DOHH2 (cell line): ENCODE results near the gene SIVA1.

Source experiments
- EZH2phosphoT487 ChIP-seq: fragments of 200-600 bp; sonication (generic); IDR thresholded peaks from 2 replicates; pipeline ENCODE4 v1.6.1; 2017; ENCODE audit warnings: borderline replicate concordance, mild to moderate bottlenecking, antibody characterized with exemption, low read length, moderate library complexity, mixed read lengths
- TF ChIP-seq, protein P1 (sequence below): fragments of 200-600 bp; sonication (generic); IDR thresholded peaks from one replicate; pipeline ENCODE4 v1.5.1; 2014; ENCODE audit warnings: antibody characterized with exemption, mild to moderate bottlenecking, low read depth, low read length; ENCODE audit not compliant: poor library complexity, severe bottlenecking

DNA sequence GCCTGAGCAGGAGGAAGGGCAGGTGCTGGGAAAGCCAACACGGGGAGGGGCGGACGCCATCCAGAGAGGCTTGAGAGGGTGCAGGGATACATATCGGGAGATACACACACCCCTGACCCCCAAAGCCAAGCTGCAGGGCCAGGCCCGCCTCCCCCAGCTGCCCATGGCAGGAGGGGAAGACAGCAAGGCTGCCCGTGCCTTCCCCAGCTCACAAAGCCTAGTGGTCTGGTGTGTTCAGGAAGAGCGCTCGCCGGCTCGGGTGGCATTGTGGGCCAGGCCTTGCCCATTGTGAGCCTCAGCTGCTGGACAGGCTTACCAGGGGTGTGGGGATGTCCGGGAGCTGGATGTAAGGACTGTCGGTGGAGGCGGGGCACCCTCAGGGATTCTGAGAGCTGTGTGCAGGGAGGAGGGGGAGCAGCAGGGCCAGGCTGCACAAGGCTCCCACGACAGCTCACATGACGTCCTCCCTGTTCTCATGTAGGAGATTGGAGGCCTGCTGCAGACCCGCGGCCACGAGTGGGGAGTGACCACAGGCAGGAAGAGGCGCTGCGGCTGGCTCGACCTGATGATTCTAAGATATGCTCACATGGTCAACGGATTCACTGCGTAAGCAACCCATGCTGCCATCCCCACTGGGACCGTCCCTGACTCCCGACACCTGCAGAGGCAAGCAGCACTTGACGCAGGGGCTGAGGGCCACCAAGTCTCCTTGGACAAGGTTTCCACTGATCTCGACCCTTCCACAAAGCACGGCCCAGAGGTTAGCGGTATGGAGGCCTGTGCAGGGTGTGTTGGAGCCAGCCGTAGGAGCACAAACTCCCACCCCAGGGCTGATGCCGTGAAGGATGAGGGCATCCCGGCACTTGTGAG is 10.1 kb upstream of the SIVA1 start:
- TF ChIP-seq, protein P1, sequence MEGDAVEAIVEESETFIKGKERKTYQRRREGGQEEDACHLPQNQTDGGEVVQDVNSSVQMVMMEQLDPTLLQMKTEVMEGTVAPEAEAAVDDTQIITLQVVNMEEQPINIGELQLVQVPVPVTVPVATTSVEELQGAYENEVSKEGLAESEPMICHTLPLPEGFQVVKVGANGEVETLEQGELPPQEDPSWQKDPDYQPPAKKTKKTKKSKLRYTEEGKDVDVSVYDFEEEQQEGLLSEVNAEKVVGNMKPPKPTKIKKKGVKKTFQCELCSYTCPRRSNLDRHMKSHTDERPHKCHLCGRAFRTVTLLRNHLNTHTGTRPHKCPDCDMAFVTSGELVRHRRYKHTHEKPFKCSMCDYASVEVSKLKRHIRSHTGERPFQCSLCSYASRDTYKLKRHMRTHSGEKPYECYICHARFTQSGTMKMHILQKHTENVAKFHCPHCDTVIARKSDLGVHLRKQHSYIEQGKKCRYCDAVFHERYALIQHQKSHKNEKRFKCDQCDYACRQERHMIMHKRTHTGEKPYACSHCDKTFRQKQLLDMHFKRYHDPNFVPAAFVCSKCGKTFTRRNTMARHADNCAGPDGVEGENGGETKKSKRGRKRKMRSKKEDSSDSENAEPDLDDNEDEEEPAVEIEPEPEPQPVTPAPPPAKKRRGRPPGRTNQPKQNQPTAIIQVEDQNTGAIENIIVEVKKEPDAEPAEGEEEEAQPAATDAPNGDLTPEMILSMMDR: no peak
- no peak for TF ChIP-seq EZH2phosphoT487
